Measurements from ENCODE around the gene CDCP1. TPM values are rescaled to one million over a fixed set of nuclear protein-coding genes. Genes with fewer than 3 reads are reported as not detected.

CDCP1 gene
- polyA plus RNA-seq, 3 donors: 0.42 to 1.3 (median 0.52) TPM

DNA sequence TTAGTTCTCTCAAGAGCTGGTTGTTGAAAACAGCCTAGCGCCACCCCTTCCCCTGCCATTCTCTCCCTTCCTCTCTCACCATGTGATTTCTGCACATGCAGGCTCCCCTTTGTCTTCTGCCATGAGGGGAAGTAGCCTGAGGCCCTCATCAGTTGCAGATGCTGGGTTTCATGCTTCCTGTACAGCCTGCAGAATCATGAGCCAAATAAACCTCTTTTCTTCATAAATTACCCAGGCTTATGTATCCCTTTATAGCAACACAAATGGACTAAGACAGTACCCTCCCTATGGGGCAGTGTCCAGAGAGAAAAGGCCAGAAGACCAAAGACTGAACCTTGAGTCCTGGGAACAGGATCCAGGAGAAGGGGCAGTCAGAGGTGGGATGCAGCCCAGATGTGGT, 65.4 kb downstream of the CDCP1 start:
- H3K9me3 Mint-ChIP-seq: peaks cover 8 to 16% (median 13%) of the 10 kb centered on the region in 7 donors
- Histone ChIP-seq H3K4me3 (replicated peaks in 1 of 3; ENCODE audit: low read depth in 2 of 3, low read length in 3 of 3) (no peak overlapping the region), H3K36me3 (replicated peaks in 1 of 2; ENCODE audit: control insufficient read depth in 1 of 2, insufficient read depth in 2 of 2, low read length in 2 of 2) (no peaks in the 10 kb centered on the region), H4K20me1 (ENCODE audit: insufficient read depth, low read length) (no peaks in the 10 kb centered on the region), H3K4me2 (replicated peaks; ENCODE audit: extremely low read depth, low read length, poor library complexity, severe bottlenecking) (no peak overlapping the region), H2AFZ (ENCODE audit: insufficient read depth, low read depth, low read length, poor library complexity, severe bottlenecking) (no peak overlapping the region), H3K27ac (ENCODE audit: low read depth in 1 of 2, low read length in 2 of 2) (no peak overlapping the region), H3K9me3 (replicated peaks in 1 of 2; ENCODE audit: control insufficient read depth in 1 of 2, insufficient read depth in 1 of 2, low read length in 2 of 2) (peaks cover 6 to 11% of the 10 kb centered on the region in 2 donors), H3K9ac (ENCODE audit: insufficient read depth, low read length, poor library complexity, severe bottlenecking) (no peak overlapping the region), H3K4me1 (ENCODE audit: control insufficient read depth in 1 of 2, insufficient read depth in 2 of 2, low read length in 2 of 2) (peaks cover 3 to 6% of the 10 kb centered on the region in 2 donors), H3K79me2 (ENCODE audit: insufficient read depth, low read length) (no peaks in the 10 kb centered on the region), H3K27me3 (ENCODE audit: control insufficient read depth in 2 of 2, insufficient read depth in 2 of 2, low read length in 2 of 2) (no peaks in the 10 kb centered on the region)
- TF ChIP-seq, protein P1, sequence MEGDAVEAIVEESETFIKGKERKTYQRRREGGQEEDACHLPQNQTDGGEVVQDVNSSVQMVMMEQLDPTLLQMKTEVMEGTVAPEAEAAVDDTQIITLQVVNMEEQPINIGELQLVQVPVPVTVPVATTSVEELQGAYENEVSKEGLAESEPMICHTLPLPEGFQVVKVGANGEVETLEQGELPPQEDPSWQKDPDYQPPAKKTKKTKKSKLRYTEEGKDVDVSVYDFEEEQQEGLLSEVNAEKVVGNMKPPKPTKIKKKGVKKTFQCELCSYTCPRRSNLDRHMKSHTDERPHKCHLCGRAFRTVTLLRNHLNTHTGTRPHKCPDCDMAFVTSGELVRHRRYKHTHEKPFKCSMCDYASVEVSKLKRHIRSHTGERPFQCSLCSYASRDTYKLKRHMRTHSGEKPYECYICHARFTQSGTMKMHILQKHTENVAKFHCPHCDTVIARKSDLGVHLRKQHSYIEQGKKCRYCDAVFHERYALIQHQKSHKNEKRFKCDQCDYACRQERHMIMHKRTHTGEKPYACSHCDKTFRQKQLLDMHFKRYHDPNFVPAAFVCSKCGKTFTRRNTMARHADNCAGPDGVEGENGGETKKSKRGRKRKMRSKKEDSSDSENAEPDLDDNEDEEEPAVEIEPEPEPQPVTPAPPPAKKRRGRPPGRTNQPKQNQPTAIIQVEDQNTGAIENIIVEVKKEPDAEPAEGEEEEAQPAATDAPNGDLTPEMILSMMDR (IDR thresholded peaks at IDR 0.05): no peak
- no peak overlapping the region for H3K4me3 Mint-ChIP-seq
- H3K27ac Mint-ChIP-seq: peak overlapping the region in 3 of 7 donors; percentile 9 to 79 (median 77)
- peak in 1 of 3 donors; percentile 13 for DNase-seq
- peaks cover 18% of the 10 kb centered on the region for H3K4me1 Mint-ChIP-seq
- H3K27me3 Mint-ChIP-seq (ENCODE audit: low read depth in 3 of 3): peaks cover 2% of the 10 kb centered on the region in 3 donors
- H3K36me3 Mint-ChIP-seq: peaks cover 4 to 5% of the 10 kb centered on the region in 2 donors
- WGBS (ENCODE audit: insufficient coverage): 83% methylated on average over 1 of the region's 1 CpG
- intact Hi-C loops (cut with micrococcal nuclease): no loop called here

DNA sequence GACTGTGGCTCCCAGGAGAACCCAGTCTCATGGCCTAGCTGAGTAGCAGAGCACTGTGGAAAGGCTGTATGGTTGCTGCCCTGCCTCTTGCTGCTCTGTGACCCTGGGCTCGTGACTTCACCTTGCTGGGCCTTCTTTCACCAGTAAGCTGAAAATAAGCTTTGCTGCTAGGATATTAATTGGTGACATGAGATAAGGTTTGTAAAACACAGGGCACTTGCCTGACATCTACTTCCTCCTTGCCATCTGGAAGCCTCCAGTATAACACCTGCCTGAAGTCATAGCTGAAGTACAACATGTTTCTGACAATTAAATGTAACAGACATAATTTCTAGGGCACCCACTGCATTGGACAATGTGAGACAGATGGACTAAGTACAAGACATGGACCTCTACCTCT, 66.5 kb downstream of the CDCP1 start:
- WGBS (ENCODE audit: insufficient coverage): no CpG with 5 or more reads among the region's 1 CpG
- no peak for DNase-seq
- H3K4me3 Mint-ChIP-seq: no peak overlapping the region
- H3K9ac ChIP-seq (ENCODE audit: insufficient read depth, low read length, poor library complexity, severe bottlenecking): no peak overlapping the region
- H3K4me2 ChIP-seq (replicated peaks; ENCODE audit: extremely low read depth, low read length, poor library complexity, severe bottlenecking): no peak overlapping the region
- peaks cover 4 to 5% of the 10 kb centered on the region in 2 donors for H3K36me3 Mint-ChIP-seq
- no peaks in the 10 kb centered on the region for H4K20me1 ChIP-seq (ENCODE audit: insufficient read depth, low read length)
- peak overlapping the region in 1 of 7 donors; percentile 46 for H3K27ac Mint-ChIP-seq
- no peaks in the 10 kb centered on the region for H3K79me2 ChIP-seq (ENCODE audit: insufficient read depth, low read length)
- H3K27me3 Mint-ChIP-seq (ENCODE audit: low read depth in 3 of 3): peaks cover 2% of the 10 kb centered on the region in 3 donors
- H3K27ac ChIP-seq (ENCODE audit: low read depth in 1 of 2, low read length in 2 of 2): no peak overlapping the region
- H3K4me1 Mint-ChIP-seq: peaks cover 19% of the 10 kb centered on the region
- TF ChIP-seq, protein P1 (IDR thresholded peaks at IDR 0.05): no peak
- peaks cover 6 to 11% of the 10 kb centered on the region in 2 donors for H3K9me3 ChIP-seq (replicated peaks in 1 of 2; ENCODE audit: control insufficient read depth in 1 of 2, insufficient read depth in 1 of 2, low read length in 2 of 2)
- no peaks in the 10 kb centered on the region for H3K36me3 ChIP-seq (replicated peaks in 1 of 2; ENCODE audit: control insufficient read depth in 1 of 2, insufficient read depth in 2 of 2, low read length in 2 of 2)
- H3K4me3 ChIP-seq (replicated peaks in 1 of 3; ENCODE audit: low read depth in 2 of 3, low read length in 3 of 3): no peak overlapping the region
- H2AFZ ChIP-seq (ENCODE audit: insufficient read depth, low read depth, low read length, poor library complexity, severe bottlenecking): no peak overlapping the region
- peaks cover 8 to 16% (median 13%) of the 10 kb centered on the region in 7 donors for H3K9me3 Mint-ChIP-seq
- intact Hi-C loops (cut with micrococcal nuclease): no loop called here
- H3K4me1 ChIP-seq (ENCODE audit: control insufficient read depth in 1 of 2, insufficient read depth in 2 of 2, low read length in 2 of 2): peaks cover 5 to 8% of the 10 kb centered on the region in 2 donors
- no peaks in the 10 kb centered on the region for H3K27me3 ChIP-seq (ENCODE audit: control insufficient read depth in 2 of 2, insufficient read depth in 2 of 2, low read length in 2 of 2)
